SK-N-SH (cell line): ENCODE results near the gene CYS1.

Source experiments
- CTCF ChIP-seq: fragments of 200-600 bp; sonication (generic); IDR thresholded peaks from 2 replicates; pipeline ENCODE4 v1.6.1; 2017; ENCODE audit warnings: antibody characterized with exemption, mild to moderate bottlenecking, moderate library complexity
- EP300 ChIP-seq, 2 experiments: IDR thresholded peaks; 2 replicates each; pipeline versions ENCODE4 v1.4.0 to v1.6.1; 2012; ENCODE audit warnings: borderline replicate concordance in 1 of 2, low read depth in 1 of 2, low read length in 1 of 2
- FOXM1 ChIP-seq: IDR thresholded peaks from 2 replicates; pipeline ENCODE4 v1.4.0; 2012; ENCODE audit warnings: low read depth, mild to moderate bottlenecking
- PBX3 ChIP-seq: IDR thresholded peaks from 2 replicates; pipeline ENCODE4; 2012
- RAD21 ChIP-seq: IDR thresholded peaks from 2 replicates; pipeline ENCODE4 v1.6.1; 2012; ENCODE audit warnings: mild to moderate bottlenecking, low read length
- TAF1 ChIP-seq: IDR thresholded peaks from 2 replicates; pipeline ENCODE4 v1.6.1; 2012; ENCODE audit warnings: low read depth, mild to moderate bottlenecking, low read length, moderate library complexity, borderline replicate concordance
- TCF12 ChIP-seq: IDR thresholded peaks from 2 replicates; pipeline ENCODE4 v1.4.0; 2012
- USF2 ChIP-seq: fragments of 150-350 bp; IDR thresholded peaks from 2 replicates; pipeline ENCODE4 v1.6.1; 2017; ENCODE audit warnings: antibody characterized with exemption, low read length, low read depth, borderline replicate concordance
- YY1 ChIP-seq: IDR thresholded peaks from 2 replicates; pipeline ENCODE4 v1.4.0; 2012; ENCODE audit warnings: low read depth, mild to moderate bottlenecking

- TF ChIP-seq PBX3 = no peak
- TF ChIP-seq CTCF = no peak
- TF ChIP-seq YY1 = no peak
- TF ChIP-seq RAD21 = no peak
- TF ChIP-seq USF2 = no peak
- no peak for TF ChIP-seq TAF1
- TF ChIP-seq TCF12 = no peak
- no peak for TF ChIP-seq EP300 (IDR thresholded peaks at IDR 0.05; ENCODE audit: borderline replicate concordance in 1 of 2, low read depth in 1 of 2, low read length in 1 of 2)
- no peak for TF ChIP-seq FOXM1
Measured at GRCh38 chr2:10062931-10063365, 17.3 kb downstream of the CYS1 start.
